Measurements from ENCODE around the gene STUB1.

STUB1 gene

DNA sequence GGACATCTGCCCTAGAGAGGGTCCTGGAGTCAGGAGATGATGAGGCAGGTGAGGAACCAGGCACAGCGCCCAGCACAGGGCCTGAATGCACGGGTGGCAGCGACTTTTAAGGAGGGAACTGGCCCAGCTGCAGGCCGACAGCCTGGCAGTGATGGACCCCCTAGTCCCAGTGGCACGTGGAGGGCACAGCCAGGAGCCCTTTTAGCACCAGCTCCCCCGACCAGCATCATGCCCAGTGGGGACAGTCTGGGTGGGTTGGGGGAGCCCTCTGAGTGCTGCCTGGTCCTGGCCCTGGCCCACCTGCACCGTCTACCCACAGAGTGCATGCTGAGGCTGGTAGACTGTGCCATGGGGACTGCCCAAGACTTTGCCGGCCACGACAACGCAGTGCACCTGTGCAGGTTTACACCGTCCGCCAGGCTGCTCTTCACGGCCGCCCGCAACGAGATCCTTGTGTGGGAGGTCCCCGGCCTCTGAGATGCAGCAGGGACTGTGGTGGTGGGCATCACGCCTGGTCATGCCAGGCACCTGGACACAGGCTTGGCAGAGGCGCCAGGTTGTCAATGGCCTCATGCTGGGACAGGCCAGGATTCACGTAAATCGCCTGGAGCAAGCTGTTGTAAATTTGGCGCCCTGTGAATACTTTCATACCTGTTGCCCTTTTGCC, 13.0 kb upstream of the STUB1 start:
- DNase-seq (ENCODE audit: low read depth in 3 of 3), result no peak

DNA sequence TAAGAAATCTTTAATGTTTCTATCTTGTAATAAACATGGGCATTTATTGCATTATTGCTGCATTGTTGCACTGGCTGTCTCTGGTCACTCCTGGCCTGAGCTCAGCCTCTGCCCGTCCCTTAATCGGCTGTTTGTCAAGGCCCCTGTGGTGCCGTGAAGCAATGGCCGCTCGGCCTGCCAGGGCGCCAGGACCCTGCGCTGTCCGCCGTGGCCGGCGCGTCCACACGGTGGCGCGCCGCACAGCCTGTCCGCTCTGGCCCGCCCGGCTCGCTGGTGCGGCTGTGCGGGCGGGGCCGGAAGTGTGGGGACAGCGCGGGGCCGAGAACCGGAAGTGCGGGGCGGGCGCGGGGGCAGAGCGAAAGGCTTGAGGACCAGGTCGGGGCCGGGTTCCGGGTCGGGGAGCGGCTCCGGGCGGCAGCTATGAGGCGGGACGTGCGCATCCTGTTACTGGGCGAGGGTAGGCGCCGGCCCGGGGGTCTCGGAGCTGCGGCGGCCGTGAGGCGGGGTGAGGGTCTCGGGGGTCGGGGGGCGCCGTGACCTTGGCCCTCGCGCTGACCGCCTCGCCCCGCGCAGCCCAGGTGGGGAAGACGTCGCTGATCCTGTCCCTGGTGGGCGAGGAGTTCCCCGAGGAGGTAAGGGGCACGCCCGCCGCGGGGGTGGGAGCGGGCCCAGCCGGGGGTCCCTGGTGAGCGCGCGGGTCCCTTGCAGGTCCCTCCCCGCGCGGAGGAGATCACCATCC, 12.3 kb upstream of the STUB1 start, which contains the start of gene RHOT2:
TSS of gene RHOT2 (plus strand) at position 353 of the 739 bp plus-strand sequence. CDS start at position 421, 68 bp downstream.
- peak; percentile 83 to 91 (median 86) for DNase-seq (ENCODE audit: low read depth in 3 of 3)

DNA sequence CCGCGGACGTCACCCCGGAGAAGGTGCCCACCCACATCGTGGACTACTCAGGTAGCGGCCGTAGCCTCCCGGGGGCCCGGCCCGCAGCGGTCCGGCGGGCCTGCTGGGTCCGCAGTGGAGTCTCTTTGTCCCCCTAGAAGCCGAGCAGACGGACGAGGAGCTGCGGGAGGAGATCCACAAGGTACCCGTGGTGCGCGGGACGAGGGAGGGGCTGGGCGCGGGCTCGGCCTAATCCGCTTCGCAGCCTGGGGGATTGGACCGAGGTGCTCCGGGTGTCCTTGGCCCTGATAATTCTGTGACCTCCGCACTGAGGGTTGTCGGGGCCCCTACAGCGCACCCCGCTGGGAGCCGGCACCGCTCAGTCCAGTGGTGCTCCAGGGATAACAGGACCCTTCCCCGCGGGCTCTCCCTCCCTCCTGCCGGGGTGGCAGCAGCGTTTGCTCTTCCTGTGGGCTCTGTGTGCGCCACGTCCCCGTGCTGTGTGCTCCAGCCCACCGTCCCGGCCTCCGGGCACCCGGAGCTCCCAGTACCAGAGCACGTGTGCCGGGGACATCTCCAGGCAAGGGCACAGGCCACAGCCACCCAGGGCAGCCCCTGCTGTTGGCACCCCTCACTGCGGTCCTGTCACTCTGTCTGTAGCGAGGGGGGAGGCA, 11.6 kb upstream of the STUB1 start:
- DNase-seq (ENCODE audit: low read depth in 3 of 3), result no peak

DNA sequence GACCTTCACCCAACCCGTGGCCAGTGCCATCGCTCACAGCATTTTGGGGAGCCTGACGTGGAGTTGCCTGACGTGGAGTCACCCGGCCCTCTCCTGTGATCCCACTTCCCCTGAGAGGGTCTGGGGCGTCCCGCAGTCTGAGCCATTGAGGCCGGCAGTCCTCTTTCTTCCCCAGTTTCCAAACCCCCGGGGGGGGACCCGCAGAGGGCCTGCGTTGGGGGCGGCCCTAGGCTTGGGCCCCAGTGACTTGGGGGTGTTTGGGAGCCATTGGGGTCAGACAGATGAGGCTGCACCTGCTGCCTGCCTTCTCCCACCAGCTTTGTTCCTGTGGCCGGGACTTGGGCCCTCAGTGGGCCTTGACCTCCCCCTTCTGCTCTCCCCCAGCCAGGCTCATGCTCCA, 10.5 kb upstream of the STUB1 start:
- no peak for DNase-seq (ENCODE audit: low read depth in 3 of 3)

DNA sequence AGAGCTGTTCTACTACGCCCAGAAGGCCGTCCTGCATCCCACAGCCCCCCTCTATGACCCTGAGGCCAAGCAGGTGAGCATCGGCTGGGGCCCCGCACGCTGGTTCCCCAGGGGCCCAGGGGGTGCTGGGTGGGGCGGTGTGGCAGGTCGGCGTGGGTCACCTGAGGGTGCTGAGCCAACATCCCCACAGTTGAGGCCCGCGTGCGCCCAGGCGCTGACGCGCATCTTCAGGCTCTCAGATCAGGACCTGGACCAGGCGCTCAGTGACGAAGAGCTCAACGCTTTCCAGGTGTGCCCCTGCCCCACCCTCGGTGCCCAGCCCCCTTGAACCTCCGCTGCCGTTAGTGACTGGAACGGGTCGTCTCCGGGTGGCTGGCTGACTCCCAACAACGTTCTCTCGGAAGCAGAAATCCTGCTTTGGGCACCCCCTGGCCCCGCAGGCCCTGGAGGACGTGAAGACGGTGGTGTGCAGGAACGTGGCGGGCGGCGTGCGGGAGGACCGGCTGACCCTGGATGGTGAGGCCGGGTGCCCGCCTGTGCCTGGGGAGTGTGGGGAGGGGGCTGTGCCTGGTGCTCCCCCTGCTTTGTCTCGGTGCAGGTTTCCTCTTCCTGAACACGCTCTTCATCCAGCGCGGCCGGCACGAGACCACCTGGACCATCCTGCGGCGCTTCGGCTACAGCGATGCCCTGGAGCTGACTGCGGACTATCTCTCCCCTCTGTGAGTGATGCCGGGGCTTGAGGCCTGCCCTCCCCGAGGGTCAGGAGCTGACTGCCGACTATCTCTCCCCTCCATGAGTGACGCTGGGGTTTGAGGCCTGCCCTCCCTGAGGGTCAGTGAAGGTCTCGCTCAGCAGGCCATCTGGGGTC, 9.5 kb upstream of the STUB1 start:
- no peak for DNase-seq (ENCODE audit: low read depth in 3 of 3)

DNA sequence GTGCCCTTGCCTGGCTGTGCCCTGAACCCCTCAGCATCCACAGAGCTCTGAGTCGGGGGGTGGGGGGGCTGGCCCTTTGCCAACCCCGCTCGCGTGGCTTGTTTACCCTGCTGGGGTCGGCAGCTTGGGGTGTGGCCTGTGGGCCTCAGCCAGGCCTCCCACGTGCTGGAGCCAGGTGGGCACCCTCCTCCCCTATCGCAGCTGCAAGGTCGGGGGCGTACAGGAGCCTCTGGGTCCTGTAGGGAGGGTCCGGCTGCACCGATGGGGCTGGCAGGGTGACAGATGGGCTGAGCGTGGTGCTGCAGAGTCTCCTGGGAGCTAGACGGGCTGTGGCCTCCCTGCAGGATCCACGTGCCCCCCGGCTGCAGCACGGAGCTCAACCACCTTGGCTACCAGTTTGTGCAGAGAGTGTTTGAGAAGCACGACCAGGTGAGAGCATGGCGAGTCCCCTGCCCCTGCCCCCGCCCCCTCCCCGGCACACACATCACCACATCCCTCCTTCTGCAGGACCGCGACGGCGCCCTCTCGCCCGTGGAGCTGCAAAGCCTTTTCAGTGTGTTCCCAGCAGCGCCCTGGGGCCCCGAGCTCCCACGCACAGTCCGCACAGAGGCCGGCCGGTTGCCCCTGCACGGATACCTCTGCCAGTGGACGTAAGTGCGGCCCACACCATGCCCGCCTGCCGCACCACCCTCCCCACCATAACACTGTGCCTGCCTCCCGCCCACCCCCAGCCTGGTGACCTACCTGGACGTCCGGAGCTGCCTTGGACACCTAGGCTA, 8.7 kb upstream of the STUB1 start:
- DNase-seq (ENCODE audit: low read depth in 3 of 3), result no peak

DNA sequence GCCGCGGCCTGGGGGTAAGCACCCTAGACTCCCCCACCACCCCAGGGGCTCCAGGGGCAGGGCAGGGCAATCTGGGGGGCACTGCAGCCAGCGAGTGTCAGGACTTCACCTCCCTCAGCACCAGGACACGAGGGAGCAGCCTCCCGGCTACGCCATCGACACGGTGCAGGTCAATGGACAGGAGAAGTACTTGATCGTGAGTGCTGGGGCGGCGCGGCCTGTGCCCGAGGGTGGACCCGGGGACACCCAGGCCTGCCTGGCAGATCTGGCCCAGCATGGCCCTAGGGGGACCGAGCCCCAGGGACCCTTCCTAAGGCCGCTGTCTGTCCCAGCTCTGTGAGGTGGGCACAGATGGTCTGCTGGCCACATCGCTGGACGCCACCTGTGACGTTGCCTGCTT, 7.8 kb upstream of the STUB1 start:
- DNase-seq (ENCODE audit: low read depth in 3 of 3), result no peak

DNA sequence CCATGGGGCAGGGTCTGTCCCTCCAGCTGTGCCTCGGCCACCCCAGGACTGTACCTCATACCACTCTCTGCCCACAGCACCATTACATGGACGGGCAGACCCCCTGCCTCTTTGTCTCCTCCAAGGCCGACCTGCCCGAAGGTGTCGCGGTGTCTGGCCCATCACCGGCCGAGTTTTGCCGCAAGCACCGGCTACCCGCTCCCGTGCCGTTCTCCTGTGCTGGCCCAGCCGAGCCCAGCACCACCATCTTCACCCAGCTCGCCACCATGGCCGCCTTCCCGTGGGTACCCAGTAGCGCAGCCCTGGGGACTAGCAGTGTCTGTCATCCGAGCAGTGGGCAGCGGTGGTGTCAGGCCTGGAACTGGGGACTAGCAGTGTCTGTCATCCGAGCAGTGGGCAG, 7.4 kb upstream of the STUB1 start:
- DNase-seq (ENCODE audit: low read depth in 3 of 3), result no peak

DNA sequence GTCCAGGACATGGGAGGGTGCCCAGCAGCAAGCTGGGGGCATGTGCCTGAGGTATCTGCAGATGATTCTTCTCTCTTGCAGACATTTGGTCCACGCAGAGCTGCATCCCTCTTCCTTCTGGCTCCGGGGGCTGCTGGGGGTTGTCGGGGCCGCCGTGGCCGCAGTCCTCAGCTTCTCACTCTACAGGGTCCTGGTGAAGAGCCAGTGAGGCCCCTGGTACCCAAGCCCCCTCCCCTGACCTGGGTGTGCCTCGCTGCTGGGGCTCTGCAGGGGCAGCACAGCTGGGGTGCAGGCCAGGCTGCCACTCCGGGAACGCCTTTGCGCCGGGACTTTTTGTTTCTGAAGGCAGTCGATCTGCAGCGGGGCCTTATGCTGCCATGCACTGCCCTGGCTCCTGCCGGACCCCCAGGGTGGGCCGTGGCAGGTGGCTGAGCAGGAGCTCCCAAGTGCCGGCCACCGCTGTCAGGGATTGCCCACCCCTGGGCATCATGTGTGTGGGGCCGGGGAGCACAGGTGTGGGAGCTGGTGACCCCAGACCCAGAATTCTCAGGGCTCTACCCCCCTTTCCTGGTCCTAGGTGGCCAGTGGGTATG, 6.7 kb upstream of the STUB1 start:
- no peak for DNase-seq (ENCODE audit: low read depth in 3 of 3)

DNA sequence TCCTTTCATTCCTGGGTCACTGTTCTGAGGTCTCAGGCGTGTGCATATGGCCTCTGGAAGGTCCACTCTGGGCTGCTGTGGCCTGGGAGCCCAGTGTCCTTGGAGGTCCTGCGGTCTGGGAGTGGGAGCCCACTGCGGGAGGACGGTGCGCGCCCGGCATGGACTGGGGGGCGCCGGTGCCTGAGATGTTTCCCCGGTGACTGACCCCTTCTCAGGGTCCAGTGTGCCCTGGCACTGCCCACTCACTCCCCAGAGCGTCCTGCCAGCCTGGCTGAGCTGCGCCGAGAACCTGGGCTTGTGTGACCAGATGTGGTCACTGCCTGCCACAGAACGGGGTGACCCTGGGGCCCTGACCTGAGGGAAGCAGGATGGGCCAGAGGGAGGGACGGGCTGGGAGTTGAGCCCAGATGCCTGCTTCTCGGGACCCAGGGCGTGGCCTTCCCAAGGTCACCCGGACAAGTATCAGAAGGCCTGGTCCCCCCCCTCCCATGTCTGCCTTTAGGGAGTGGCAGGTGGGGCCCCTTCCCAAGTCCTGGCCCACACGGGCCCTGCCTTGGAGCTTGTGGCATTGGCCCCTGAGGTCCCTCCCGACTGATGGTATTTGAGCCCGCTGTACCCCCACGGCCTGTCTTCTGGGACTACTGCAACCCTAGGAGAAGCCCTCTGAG, 5.9 kb upstream of the STUB1 start:
- no peak for DNase-seq (ENCODE audit: low read depth in 3 of 3)

DNA sequence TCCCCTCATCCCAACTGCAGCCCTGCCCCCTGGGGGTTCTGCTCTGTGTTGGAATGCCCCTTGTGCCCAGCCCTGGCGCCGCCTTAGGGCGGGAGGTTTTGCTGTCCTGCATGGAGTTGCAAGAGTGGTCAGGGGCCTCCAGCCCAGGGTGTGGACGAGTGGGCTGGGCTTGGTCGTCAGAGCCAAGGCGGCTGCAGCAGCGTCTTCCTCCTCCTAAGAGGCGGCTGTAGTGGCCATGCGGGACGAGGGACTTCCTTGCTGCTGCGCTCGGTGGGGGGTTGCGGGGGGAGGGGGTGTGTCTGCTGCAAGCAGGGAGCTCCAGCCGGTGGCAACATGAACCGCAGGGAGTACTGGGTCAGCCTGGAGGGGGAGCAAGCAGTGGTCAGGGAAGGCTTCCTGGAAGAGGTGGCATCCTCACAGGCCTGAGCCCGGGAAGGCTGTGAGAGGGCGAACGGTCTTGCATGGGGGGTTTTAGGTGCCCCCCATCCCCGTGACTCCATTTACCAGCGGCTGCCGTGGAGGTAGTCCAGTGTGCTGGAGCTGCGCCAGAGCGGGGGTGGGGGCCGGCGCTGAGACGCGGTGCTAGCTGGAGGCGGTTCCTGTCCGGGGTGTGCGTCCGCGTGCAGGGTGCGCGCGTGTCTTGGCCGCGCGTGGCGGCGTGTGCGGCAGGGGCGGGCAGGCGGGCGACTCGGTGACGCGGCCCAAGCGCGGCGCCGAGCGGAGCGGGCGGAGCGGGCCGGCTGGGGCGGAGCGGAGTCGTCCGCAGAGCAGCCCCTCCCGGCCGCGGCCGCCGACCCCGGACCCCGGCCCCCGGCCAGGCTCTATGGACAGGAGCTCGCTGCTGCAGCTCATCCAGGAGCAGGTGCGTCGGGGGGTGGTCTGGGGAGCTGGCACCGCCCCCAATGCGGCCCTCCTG, 5.0 kb upstream of the STUB1 start, which contains the start of gene RHBDL1:
TSS of gene RHBDL1 (plus strand) at position 704 of the 916 bp plus-strand sequence. CDS start at position 824, 120 bp downstream.
- DNase-seq (ENCODE audit: low read depth in 3 of 3), result no peak

DNA sequence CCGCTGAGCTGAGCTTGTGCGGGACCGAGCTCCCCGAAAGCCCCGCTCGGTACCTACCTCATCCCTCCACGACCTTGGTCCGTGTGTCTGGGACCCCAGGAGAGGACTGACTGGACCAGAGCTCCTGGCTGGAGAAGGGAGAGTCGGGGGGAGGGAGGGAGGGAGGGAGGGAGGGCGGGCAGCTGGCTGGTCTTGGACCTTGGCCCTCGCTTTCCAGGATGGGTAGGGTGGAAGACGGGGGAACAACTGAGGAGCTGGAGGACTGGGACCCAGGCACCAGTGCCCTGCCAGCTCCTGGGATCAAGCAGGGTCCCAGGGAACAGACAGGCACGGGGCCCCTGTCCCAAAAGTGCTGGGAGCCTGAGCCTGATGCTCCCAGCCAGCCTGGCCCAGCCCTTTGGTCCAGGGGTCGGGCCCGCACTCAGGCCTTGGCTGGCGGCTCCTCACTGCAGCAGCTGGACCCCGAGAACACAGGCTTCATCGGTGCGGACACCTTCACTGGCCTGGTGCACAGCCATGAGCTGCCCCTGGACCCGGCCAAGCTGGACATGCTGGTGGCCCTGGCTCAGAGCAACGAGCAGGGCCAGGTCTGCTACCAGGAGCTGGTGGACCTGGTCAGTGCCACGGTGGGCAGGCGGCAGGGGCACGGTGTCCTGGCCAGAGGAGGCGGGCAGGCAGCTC, 4.2 kb upstream of the STUB1 start:
- DNase-seq (ENCODE audit: low read depth in 3 of 3), result no peak

DNA sequence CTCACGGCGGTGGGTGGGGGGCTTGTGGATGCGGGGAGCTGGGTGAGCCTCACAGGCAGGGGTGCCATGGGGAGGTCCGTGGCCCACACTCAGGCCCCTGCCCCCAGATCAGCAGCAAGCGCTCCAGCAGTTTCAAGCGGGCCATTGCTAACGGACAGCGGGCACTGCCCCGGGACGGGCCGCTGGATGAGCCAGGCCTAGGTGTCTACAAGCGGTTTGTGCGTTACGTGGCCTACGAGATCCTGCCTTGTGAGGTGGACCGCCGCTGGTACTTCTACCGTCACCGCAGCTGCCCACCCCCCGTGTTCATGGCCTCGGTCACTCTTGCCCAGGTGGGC, 3.7 kb upstream of the STUB1 start:
- no peak for DNase-seq (ENCODE audit: low read depth in 3 of 3)

DNA sequence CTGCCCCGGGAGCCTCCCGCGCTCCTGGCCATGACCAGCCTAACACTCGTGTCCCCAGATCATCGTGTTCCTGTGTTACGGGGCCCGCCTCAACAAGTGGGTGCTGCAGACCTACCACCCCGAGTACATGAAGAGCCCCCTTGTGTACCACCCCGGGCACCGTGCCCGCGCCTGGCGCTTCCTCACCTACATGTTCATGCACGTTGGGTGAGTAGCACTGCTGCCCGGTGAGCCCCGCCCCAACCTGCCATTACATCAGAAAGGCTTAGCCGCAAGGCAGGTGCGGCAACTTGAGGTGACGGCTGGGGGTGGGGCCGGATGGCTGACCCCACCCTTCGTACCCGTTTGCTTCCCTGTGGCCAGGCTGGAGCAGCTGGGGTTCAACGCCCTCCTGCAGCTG, 3.3 kb upstream of the STUB1 start:
- no peak for DNase-seq (ENCODE audit: low read depth in 3 of 3)

DNA sequence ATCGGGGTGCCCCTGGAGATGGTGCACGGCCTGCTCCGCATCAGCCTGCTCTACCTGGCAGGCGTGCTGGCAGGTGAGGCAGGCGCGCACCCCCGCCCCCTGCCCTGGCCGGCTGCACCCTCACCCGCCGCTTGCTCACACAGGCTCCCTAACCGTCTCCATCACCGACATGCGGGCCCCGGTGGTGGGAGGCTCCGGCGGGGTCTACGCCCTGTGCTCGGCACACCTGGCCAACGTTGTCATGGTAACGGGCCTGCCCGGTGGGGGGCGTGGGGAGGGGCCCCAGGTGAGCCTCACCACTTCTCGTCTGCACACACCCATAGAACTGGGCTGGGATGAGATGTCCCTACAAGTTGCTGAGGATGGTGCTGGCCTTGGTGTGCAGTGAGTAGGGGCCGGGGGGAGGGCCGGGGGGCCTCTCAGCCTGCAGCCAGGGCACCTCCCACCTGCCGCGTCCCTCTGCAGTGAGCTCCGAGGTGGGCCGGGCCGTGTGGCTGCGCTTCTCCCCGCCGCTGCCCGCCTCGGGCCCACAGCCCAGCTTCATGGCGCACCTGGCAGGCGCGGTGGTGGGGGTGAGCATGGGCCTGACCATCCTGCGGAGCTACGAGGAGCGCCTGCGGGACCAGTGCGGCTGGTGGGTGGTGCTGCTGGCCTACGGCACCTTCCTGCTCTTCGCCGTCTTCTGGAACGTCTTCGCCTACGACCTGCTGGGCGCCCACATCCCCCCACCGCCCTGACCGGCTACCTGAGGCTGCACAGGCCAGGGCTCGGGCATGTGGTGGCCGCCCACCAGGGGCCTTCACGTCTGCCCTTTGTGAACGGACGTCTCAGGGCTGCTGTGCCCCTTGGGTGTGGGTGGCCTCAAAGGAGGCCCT, 2.7 kb upstream of the STUB1 start:
- DNase-seq (ENCODE audit: low read depth in 3 of 3), result no peak

DNA sequence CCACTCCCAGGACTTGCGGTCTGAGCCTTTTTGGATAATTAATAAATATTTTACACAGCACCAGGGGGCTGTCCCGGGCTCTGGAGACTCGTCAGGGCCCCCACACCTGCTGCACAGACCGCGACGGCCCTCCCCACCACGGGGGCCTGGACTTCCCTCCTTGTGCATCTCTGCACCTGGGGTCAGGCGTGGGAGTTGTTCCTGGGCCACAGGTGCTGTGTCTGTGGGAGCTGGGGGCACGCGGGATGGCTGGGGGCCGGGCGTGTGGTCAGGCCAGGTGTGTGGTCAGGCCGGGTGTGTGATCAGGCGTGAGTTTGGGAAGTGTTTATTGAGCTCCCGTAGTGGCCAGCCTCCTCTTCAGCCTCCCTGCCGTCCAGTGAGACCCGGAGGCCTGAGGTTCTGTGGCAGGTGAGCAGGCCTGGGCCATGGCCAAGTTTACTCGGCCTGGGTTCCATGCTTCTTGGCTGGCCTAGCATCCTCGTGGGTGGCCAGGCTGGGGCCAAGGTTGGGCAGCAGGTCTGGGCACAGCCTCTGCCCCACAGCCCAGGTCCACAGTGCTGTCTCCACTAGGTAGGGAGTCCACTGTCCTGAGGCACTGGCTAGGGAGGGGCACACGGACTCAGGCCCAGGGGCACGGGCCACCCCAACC, 1.9 kb upstream of the STUB1 start:
- DNase-seq (ENCODE audit: low read depth in 3 of 3), result no peak

Measured in stimulated activated CD4-positive, alpha-beta T cell treated with anti-CD3 and anti-CD28 coated beads, TNF-alpha, amount 100 ng/mL, for 4 hours (primary cell).